ENCODE data around the gene HPCAL1. TPM values are rescaled to one million over a fixed set of nuclear protein-coding genes. Genes with fewer than 3 reads are reported as not detected.

The HPCAL1 gene
- total and polyA plus RNA-seq, 2 donors (not counting 1 experiment from before 2014, with no cell fraction given): 60.3 to 65.1 TPM

GRCh38 chr2:10272464-10272863 lies 30.2 kb upstream of the HPCAL1 start:
- POLR2A ChIA-PET: no interaction called here
- no peak overlapping the region for H2AFZ ChIP-seq (ENCODE audit: insufficient read depth, low read depth, low read length, poor library complexity, severe bottlenecking)

More at GRCh38 chr2:10272464-10272863, 30.2 kb upstream of the HPCAL1 start:
- Histone ChIP-seq H4K20me1 (ENCODE audit: control insufficient read depth, insufficient read depth, low read length, poor library complexity, severe bottlenecking) (no peaks in the 10 kb centered on the region), H3K27me3 (replicated peaks in 1 of 4; ENCODE audit: control extremely low read depth in 1 of 4, control insufficient read depth in 3 of 4, insufficient read depth in 4 of 4, low read length in 3 of 4) (no peaks in the 10 kb centered on the region), H3K4me1 (ENCODE audit: control insufficient read depth in 2 of 2, insufficient read depth in 2 of 2, low read length in 2 of 2) (peaks cover 3 to 8% of the 10 kb centered on the region in 2 donors), H3K9ac (ENCODE audit: low read length) (no peak overlapping the region), H3K79me2 (ENCODE audit: control insufficient read depth, insufficient read depth, low read length) (no peaks in the 10 kb centered on the region), H3K36me3 (replicated peaks in 1 of 2; ENCODE audit: control extremely low read depth in 1 of 2, control insufficient read depth in 1 of 2, extremely low read depth in 1 of 2, insufficient read depth in 2 of 2, low read length in 1 of 2) (no peaks in the 10 kb centered on the region), H3K9me3 (ENCODE audit: control extremely low read depth in 1 of 3, control insufficient read depth in 2 of 3, insufficient read depth in 1 of 3, low read length in 2 of 3) (no peaks in the 10 kb centered on the region), H3K4me3 (ENCODE audit: control extremely low read depth in 1 of 5, extremely low read depth in 1 of 5, insufficient read depth in 1 of 5, low read depth in 2 of 5, low read length in 4 of 5) (no peak overlapping the region), H3K4me2 (replicated peaks; ENCODE audit: low read depth, low read length, poor library complexity, severe bottlenecking) (no peak overlapping the region), H3K27ac (ENCODE audit: low read length in 2 of 2) (no peak overlapping the region)
- intact Hi-C loops (cut with micrococcal nuclease): loop anchor here (10.0 kb wide), 1 partner anchor 148 kb away; the partner anchor contains the start of gene RRM2
- Mint-ChIP-seq H3K4me1 (peaks cover 3% of the 10 kb centered on the region), H3K9me3 (ENCODE audit: insufficient read depth) (no peaks in the 10 kb centered on the region), H3K4me3 (no peak overlapping the region), H3K27ac (no peak overlapping the region), H3K27me3 (no peaks in the 10 kb centered on the region)
- DNase-seq (no peak), ATAC-seq (ENCODE audit: low read depth) (no peak)
- TF ChIP-seq CTCF (IDR thresholded peaks at IDR 0.05): no peak
- CTCF ChIA-PET: interaction anchor here (1.0 to 7.3 kb wide), 5 partner anchors 32 to 162 kb away, joined by 3 to 131 read pairs (median 17); no protein-coding TSS in a partner anchor
- 92% methylated on average over 10 of the region's 10 CpGs for WGBS (ENCODE audit: insufficient coverage)
